Astrocyte (in vitro differentiated cells and primary cell): ENCODE measurements around the gene GCDH. TPM values are rescaled to one million over a fixed set of nuclear protein-coding genes. Genes with fewer than 3 reads are reported as not detected.

Source experiments
- DNase-seq: peaks from one replicate; pipeline ENCODE4 v3.0.0-alpha.2; 2010; ENCODE audit warnings: low read depth
- FAIRE-seq: peaks from 2 replicates; lab custom pipeline; 2011; peaks lifted over from hg19 to GRCh38; lab: Jason Lieb, UNC
- H2AFZ ChIP-seq: 2 replicates; pipeline ENCODE4 v1.6.0; 2012; ENCODE audit warnings: low read depth, low read length, inconsistent platforms
- H3K27ac ChIP-seq: 2 replicates; pipeline ENCODE4 v1.5.1; 2011; ENCODE audit warnings: low read depth, low read length, inconsistent platforms
- H3K27me3 ChIP-seq: 2 replicates; pipeline ENCODE4 v1.6.0; 2011; ENCODE audit warnings: low read length, inconsistent platforms; ENCODE audit not compliant: insufficient read depth
- H3K36me3 ChIP-seq: 2 replicates; pipeline ENCODE4 v1.5.1; 2011; ENCODE audit warnings: low read length, inconsistent platforms; ENCODE audit not compliant: insufficient read depth
- H3K4me1 ChIP-seq: 2 replicates; pipeline ENCODE4 v1.5.1; 2011; ENCODE audit warnings: low read length, inconsistent platforms; ENCODE audit not compliant: insufficient read depth
- H3K4me2 ChIP-seq: 2 replicates; pipeline ENCODE4 v1.6.0; 2012; ENCODE audit warnings: low read length, inconsistent platforms
- H3K4me3 ChIP-seq: 2 replicates; pipeline ENCODE4 v1.5.1; 2011; ENCODE audit warnings: low read depth, mild to moderate bottlenecking, low read length, inconsistent platforms; ENCODE audit not compliant: insufficient read depth
- H3K79me2 ChIP-seq: 2 replicates; pipeline ENCODE4 v1.6.0; 2012; ENCODE audit warnings: mild to moderate bottlenecking, low read length, inconsistent platforms; ENCODE audit not compliant: insufficient read depth
- H3K9ac ChIP-seq: 2 replicates; pipeline ENCODE4 v1.6.0; 2012; ENCODE audit warnings: mild to moderate bottlenecking, low read length, inconsistent platforms
- H3K9me3 ChIP-seq: 2 replicates; pipeline ENCODE4 v1.5.1; 2012; ENCODE audit warnings: low read depth, mild to moderate bottlenecking, low read length, inconsistent platforms; ENCODE audit not compliant: insufficient read depth
- H4K20me1 ChIP-seq: 2 replicates; pipeline ENCODE4 v1.6.0; 2012; ENCODE audit warnings: low read length, inconsistent platforms; ENCODE audit not compliant: insufficient read depth
- H3K27ac Mint-ChIP-seq: one replicate; pipeline ENCODE4 v1.8.0; 2021; ENCODE audit warnings: mild to moderate bottlenecking, mixed read lengths; ENCODE audit not compliant: unreplicated experiment
- H3K27me3 Mint-ChIP-seq: one replicate; pipeline ENCODE4 v1.8.0; 2021; ENCODE audit warnings: low read depth, mixed read lengths; ENCODE audit not compliant: unreplicated experiment
- H3K36me3 Mint-ChIP-seq: one replicate; pipeline ENCODE4 v1.8.0; 2021; ENCODE audit warnings: low read depth, mixed read lengths; ENCODE audit not compliant: unreplicated experiment
- H3K4me1 Mint-ChIP-seq: one replicate; pipeline ENCODE4 v1.8.0; 2021; ENCODE audit warnings: low read depth, mixed read lengths; ENCODE audit not compliant: unreplicated experiment
- H3K4me3 Mint-ChIP-seq: one replicate; pipeline ENCODE4 v1.8.0; 2021; ENCODE audit warnings: mild to moderate bottlenecking, moderate library complexity, mixed read lengths; ENCODE audit not compliant: unreplicated experiment
- H3K9me3 Mint-ChIP-seq: one replicate; pipeline ENCODE4 v1.8.0; 2021; ENCODE audit warnings: mild to moderate bottlenecking, mixed read lengths; ENCODE audit not compliant: unreplicated experiment
- EZH2 ChIP-seq: IDR thresholded peaks from 2 replicates; pipeline ENCODE4 v1.6.1; 2012; ENCODE audit warnings: mild to moderate bottlenecking, low read length, inconsistent platforms; ENCODE audit not compliant: insufficient read depth
- total RNA-seq: library from RNA; stranded (reverse); gene quantifications from 2 replicates; pipeline ENCODE4 v1.2.1, GENCODE V29; 2021
- TF ChIP-seq, protein P1 (sequence below): IDR thresholded peaks from 2 replicates; pipeline ENCODE4 v1.5.1; 2011; ENCODE audit warnings: low read depth, mild to moderate bottlenecking, inconsistent platforms, low read length, moderate library complexity; ENCODE audit not compliant: insufficient read depth

GCDH gene
- total RNA-seq, 1 donor from 2014 or later = 17.5 TPM

DNA sequence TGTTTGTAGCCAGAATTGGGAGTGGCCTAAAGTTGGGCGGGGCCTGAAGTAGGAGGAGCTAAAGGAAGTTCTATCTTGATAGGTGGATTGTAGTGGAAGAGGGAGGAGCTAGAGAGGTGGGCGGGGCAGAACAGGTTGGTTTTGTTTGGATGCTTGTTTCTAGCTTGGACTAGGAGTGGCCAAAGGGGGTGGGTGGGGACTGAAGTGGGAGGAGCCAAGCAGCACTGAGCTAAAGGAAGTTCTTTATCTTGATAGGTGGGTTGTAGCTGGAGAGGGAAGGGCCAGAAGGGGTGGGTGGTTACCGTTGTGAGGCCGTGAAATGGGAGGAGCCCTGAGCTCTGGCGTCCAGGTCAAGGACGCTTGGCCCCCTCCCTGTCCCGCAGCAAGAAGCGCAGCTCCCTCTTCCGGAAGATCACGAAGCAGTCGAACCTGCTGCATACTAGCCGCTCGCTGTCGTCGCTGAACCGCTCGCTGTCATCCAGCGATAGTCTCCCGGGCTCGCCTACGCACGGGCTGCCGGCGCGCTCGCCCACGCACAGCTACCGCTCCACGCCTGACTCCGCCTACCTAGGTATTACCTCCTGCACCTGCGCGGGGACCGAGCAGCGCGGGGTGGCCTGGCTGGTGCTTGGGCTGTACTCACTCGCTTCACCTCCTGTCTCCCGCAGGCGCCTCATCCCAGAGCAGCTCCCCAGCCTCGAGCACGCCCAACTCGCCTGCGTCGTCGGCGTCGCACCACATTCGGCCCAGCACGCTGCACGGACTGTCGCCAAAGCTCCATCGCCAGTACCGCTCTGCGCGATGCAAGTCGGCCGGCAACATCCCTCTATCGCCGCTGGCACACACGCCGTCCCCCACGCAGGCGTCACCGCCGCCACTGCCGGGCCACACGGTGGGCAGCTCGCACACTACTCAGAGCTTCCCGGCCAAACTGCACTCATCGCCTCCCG lies 17.7 kb upstream of the GCDH start:
- H3K27me3 ChIP-seq = no peaks in the 10 kb centered on the region
- H3K4me3 ChIP-seq = no peak overlapping the region
- no peaks in the 10 kb centered on the region for H3K36me3 ChIP-seq
- H3K9ac ChIP-seq = no peak overlapping the region
- H4K20me1 ChIP-seq = no peaks in the 10 kb centered on the region
- Mint-ChIP-seq H3K4me1 (no peaks in the 10 kb centered on the region), H3K27me3 (no peaks in the 10 kb centered on the region), H3K27ac (no peak overlapping the region), H3K4me3 (no peak overlapping the region), H3K36me3 (peaks cover 25% of the 10 kb centered on the region), H3K9me3 (peaks cover 5% of the 10 kb centered on the region)
- no peak overlapping the region for H2AFZ ChIP-seq
- FAIRE-seq (no peak), DNase-seq (no peak)
- H3K4me2 ChIP-seq = no peak overlapping the region
- no peak overlapping the region for H3K27ac ChIP-seq
- no peaks in the 10 kb centered on the region for H3K4me1 ChIP-seq
- no peak for TF ChIP-seq EZH2
- no peaks in the 10 kb centered on the region for H3K9me3 ChIP-seq
- no peaks in the 10 kb centered on the region for H3K79me2 ChIP-seq

DNA sequence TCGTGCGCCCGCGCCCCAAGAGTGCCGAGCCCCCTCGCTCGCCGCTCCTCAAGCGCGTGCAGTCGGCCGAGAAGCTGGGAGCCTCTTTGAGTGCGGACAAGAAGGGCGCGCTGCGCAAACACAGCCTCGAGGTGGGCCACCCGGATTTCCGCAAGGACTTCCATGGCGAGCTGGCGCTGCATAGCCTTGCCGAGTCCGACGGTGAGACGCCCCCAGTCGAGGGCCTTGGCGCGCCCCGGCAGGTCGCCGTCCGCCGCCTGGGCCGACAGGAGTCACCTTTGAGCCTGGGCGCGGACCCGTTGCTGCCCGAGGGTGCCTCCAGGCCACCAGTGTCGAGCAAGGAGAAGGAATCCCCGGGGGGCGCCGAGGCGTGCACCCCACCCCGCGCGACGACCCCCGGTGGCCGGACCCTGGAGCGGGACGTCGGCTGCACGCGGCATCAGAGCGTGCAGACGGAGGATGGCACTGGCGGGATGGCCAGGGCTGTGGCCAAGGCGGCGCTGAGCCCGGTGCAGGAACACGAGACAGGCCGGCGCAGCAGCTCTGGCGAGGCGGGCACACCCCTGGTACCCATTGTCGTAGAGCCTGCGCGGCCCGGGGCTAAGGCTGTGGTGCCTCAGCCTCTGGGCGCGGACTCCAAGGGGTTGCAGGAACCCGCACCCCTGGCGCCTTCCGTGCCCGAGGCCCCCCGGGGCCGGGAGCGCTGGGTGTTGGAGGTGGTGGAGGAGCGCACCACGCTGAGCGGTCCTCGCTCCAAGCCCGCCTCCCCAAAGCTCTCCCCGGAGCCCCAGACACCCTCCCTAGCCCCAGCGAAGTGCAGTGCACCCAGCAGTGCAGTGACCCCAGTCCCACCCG lies 16.8 kb upstream of the GCDH start:
- DNase-seq (no peak), FAIRE-seq (no peak)
- no peak for TF ChIP-seq EZH2
- TF ChIP-seq, protein P1, sequence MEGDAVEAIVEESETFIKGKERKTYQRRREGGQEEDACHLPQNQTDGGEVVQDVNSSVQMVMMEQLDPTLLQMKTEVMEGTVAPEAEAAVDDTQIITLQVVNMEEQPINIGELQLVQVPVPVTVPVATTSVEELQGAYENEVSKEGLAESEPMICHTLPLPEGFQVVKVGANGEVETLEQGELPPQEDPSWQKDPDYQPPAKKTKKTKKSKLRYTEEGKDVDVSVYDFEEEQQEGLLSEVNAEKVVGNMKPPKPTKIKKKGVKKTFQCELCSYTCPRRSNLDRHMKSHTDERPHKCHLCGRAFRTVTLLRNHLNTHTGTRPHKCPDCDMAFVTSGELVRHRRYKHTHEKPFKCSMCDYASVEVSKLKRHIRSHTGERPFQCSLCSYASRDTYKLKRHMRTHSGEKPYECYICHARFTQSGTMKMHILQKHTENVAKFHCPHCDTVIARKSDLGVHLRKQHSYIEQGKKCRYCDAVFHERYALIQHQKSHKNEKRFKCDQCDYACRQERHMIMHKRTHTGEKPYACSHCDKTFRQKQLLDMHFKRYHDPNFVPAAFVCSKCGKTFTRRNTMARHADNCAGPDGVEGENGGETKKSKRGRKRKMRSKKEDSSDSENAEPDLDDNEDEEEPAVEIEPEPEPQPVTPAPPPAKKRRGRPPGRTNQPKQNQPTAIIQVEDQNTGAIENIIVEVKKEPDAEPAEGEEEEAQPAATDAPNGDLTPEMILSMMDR = no peak
- H3K27ac ChIP-seq = no peak overlapping the region
- no peak overlapping the region for H3K4me3 ChIP-seq
- no peak overlapping the region for H3K4me2 ChIP-seq
- H3K27me3 Mint-ChIP-seq = no peaks in the 10 kb centered on the region
- no peak overlapping the region for H2AFZ ChIP-seq
- no peaks in the 10 kb centered on the region for H3K36me3 ChIP-seq
- no peaks in the 10 kb centered on the region for H3K79me2 ChIP-seq
- H3K4me1 Mint-ChIP-seq = no peaks in the 10 kb centered on the region
- H3K36me3 Mint-ChIP-seq = peaks cover 25% of the 10 kb centered on the region
- no peaks in the 10 kb centered on the region for H4K20me1 ChIP-seq
- no peak overlapping the region for H3K9ac ChIP-seq
- H3K4me1 ChIP-seq = no peaks in the 10 kb centered on the region
- no peaks in the 10 kb centered on the region for H3K9me3 ChIP-seq
- H3K4me3 Mint-ChIP-seq = no peak overlapping the region
- H3K9me3 Mint-ChIP-seq = peaks cover 5% of the 10 kb centered on the region
- H3K27me3 ChIP-seq = no peaks in the 10 kb centered on the region
- H3K27ac Mint-ChIP-seq = no peak overlapping the region

DNA sequence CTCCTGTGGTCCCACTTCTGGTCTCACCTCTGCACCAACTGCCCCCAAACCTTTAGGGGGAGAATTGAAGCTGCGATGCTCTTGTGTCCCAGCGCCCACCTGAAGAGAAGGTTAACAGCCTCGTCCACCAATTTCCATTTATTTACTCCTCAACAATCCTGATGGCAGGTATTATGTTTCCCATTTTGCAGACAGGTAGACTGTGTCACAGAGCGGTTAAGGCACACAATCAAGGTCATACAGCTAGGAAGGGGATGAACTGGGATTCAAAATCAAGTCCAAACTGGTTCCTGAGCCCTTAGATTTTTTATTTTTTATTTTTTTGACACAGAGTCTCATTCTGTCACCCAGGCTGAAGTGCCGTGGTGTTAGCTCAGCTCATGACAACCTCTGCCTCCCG lies 15.9 kb upstream of the GCDH start:
- H3K36me3 Mint-ChIP-seq = peaks cover 22% of the 10 kb centered on the region
- Histone ChIP-seq H3K27ac (no peak overlapping the region), H3K4me3 (no peak overlapping the region), H3K36me3 (no peaks in the 10 kb centered on the region), H3K9me3 (no peaks in the 10 kb centered on the region), H2AFZ (no peak overlapping the region), H3K4me1 (no peaks in the 10 kb centered on the region), H4K20me1 (no peaks in the 10 kb centered on the region), H3K9ac (no peak overlapping the region), H3K4me2 (no peak overlapping the region), H3K79me2 (no peaks in the 10 kb centered on the region), H3K27me3 (peaks cover 2% of the 10 kb centered on the region)
- no peak overlapping the region for H3K4me3 Mint-ChIP-seq
- no peaks in the 10 kb centered on the region for H3K4me1 Mint-ChIP-seq
- FAIRE-seq = no peak
- no peak for DNase-seq
- H3K27ac Mint-ChIP-seq = peak overlapping the region; percentile 41
- no peak for TF ChIP-seq EZH2
- TF ChIP-seq, protein P1 = no peak
- no peaks in the 10 kb centered on the region for H3K27me3 Mint-ChIP-seq
- H3K9me3 Mint-ChIP-seq = peaks cover 5% of the 10 kb centered on the region
